GM19463 (cell line): ENCODE results near the gene TEDDM1.

Experiments
- ATAC-seq: cut with Tn5 transposase; IDR thresholded peaks from one replicate; pipeline ENCODE4 v1.9.1; 2021; ENCODE audit warnings: mild to moderate bottlenecking, moderate library complexity; ENCODE audit not compliant: unreplicated experiment

TEDDM1 gene

DNA sequence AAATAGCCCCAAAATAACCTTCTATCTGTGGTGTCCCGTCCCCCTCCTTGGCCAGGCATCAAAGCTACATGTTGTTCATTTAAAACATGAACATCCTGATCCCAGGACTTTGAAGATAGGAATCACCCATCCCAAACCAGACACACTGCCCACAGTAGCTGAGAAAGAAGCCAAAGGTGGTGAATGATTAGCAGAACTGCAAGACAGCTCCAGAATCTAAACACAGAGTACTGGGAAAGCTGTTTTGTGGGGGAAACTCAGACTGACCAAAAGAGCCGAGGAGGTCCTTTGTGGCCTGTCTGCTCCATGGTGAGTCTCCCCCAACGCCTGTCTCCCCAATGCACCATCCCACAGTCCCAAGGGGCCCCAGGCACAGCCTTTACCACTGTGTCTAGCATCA, 7.3 kb upstream of the TEDDM1 start:
- no peak for ATAC-seq

DNA sequence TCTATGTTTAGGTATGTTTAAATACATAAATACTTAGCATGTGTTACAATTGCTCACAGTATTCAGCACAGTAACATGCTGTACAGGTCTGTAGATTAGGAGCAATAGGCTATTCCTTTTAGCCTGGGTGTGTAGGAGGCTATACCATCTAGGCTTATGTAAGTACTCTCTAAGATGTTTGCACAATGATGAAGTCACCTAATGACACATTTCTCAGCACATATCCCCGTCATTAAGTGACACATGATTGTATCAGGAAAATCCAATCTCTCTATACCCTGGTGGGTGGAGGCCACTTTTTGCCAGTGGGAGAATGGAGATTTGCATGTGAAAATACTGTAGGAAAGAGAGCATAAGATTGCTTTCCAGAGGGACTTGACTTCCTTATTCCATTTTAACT, 5.5 kb upstream of the TEDDM1 start:
- no peak for ATAC-seq

DNA sequence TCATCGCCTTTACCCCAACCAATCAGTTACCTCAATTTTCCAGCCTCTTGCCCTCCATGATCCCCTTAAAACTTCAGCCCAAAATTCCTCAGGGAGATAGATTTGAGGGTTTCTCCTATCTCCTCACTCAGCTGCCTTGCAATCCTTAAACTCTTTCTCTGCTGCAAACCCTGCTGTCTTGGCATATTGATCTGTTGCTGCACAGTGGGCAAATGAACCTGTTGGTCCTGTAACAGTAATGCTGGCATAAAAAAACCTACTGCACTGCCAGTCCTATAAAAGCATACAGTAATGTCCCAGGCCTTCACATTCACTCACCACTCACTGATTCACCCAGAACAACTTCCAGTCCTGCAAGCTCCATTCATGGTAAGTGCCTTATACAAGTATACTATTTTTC, 5.1 kb upstream of the TEDDM1 start:
- no peak for ATAC-seq

DNA sequence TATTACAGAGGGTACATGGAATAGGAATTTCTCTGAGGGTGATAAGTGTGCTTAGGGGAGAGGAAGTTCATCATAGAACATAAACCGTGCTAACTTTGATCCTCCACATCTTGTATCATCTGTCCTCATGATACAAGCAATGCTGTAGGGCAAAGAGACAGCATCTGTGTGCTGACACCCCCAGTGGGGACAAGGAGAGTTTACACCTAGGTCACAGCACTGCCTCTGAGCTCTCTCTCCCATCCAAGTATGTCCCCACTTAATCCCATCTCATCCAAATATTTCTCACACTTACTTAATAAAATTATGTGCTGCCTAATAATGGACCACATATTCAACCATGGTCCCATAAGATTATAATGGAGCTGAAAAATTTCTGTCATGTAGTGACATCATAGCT, 4.3 kb upstream of the TEDDM1 start:
- ATAC-seq, result no peak

DNA sequence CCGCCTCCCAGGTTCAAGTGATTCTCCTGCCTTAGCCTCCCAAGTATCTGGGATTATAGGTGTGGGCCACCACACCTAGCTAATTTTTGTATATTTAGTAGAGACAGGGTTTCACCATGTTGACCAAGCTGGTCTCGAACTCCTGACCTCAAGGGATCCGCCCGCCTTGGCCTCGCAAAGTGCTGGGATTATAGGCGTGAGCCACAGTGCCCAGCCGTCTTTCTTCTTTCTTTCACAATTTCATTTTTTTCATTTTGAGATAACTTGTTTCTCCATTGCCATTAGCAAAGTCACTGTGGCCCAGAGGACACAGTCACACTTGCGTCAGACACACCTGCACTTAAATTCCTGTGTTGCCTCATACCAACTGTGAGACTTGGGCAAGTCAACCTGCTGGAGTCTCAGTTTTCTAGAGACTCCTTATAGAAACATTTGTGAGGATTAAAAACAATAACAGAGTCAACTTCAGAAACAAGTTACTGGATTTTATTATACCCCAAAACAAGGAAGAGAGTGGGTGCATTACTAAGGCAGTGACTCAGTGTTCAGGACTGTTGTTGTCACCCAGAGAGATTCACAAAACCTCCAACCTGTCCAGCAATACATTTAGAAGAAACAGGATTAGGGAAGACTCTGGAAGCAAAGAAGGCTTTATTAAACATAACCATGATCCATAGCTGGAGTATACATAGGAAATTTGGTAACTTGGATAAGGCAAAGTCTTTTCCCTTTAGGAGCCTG, 2.6 kb downstream of the TEDDM1 start:
- no peak for ATAC-seq

DNA sequence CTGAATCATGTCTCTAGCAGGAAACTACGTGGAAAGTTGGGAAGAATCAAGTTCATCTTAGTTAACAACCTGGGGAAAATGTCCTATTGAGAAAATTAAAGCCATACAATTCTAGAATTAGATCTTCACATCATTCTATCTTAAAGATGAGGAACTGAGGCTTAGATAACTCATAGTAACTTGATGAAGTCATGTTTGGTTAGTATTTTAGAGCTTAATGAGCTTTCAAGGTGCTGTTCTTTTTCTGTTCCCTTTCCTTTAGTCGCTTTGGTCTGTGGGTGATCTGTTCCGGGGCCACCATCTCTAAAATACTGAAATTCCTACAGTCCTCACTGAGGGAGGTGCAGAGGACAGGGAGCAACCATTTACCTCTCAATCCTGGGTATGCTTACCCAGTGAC, 4.6 kb downstream of the TEDDM1 start:
- ATAC-seq, result no peak

DNA sequence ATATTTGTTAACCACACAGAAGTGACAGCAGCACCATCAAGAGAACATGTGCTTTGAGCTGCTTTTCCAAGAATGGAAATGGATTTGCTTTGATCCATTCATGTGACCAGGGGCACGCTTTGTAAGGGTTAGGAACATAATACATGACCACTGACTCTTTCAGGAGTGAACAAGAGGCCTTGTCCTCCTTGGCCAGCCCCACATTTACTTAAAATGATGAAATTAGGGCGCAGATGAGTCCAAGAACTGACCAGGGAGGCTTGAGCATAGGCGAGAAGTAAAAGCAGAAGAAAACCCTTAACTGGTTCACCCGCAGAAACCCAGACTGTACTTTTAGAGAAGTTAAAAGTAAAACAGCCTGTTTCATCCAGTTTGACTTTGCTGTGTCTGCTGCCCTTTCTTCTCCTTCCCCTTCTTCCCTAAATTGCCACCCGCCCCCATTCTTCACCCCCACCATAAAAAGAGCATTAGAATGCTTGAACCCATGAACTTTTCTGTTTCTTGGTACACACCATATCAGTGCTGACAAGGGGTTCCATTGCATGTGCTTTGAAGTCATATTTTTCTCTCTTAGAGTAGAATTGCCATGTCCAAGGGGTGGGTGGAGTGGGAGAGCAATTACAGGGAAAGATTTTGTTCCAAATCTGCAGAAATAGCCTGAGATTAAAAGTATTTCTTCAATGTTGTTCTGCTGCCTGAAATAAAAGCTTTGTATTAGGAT, 6.3 kb downstream of the TEDDM1 start:
- no peak for ATAC-seq

DNA sequence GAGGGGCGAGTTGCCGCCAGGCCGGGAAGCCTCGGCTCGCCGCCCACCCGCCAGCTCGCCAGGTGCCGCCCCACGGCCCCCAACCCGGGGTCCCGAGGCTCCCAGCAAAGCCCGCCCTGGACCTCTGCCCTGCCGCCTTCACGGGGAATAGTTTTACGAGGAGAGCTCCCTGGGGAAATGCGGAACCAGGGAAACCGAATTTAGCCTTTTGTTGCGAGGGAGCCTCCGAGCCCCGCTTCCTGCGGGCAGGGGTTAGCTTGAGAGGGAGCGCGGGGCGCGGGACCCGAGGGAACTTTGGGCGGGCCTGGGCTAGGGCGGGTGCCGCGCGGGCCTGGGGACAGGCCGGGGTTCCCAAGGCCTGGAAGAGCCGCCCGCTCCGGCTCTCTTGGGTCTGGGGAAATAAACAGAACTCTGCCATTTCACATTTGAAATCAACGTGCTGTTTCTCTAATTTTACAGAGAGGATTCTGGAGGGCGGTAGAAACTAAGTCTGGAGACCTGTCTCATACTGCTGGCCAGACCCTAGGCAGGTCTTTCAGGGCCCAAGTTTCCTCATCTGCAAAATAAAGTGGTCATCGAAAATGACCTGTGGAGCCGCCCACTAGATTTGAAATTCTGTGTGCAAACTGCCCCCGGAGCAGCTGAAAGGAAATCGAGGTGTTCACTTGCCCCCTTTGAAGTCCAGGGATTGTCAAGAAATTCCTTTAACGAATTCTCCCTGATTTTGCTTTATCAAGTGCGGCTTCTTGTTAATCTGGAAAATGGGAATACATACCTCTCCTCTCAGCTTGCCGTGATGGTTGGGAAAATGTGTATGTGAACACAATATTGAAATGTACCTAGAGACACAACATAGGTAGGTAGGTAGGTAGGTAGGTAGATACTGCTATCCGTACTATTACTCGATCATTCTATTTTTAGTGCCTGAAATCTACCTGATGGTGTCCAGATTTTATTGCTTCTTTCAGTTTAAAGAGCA, 8.1 kb downstream of the TEDDM1 start:
- peak; percentile 1 for ATAC-seq

DNA sequence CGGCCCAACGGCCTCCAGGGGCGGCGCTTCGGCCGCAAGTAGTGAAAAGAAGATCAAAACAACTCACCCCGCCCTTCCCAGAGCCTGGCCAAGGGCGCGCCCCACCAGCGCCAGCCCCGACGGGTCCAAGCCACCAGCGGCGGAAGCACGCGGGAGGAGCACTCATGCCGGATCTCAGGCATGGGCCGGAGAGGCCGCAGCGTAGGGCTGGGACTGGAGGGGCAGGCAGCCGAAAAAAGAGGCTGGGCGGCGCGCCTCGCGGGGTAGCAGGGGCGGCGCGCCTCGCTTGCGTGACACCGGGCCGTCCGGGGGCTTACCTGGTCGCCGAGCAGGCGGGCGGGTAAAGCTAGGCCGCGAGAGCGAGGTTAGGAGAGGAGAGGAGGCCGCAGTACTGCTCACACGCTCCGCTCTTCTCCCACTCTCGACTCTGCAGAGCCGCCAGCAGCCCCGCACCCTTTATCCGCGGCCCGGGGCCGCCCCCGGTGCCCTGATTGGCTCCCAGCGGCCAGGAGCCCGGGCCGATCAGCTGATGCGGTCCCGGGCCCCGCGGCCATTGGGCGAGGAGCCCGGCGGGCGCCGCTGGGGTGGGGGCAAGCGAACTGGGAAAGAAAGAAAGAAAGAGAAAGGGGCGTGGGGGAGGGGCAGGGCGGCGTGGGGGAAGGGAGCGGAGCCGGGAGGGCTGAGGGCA, 9.0 kb downstream of the TEDDM1 start, which contains the start of gene GLUL:
Gene GLUL, minus strand, starts transcription at position 429 of the 688 bp plus-strand sequence. CDS start 3,053 bp downstream, outside the sequence.
- peak; percentile 66 for ATAC-seq

DNA sequence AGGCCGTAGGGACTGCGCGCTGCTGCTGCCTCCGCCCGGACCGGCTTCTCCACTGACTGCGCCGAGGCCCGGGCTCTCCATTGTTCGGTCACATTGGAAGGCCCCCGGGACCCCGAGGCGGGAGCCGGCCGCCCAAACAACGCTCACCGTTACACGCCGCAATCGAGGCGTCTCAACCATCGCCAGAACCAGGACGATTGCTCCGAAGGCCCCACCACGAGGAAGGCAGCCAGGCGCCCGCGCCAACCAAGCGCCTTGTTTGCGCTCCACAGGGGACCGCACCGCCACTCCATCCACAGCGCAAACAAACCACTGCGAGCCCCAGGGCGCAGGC, 9.5 kb downstream of the TEDDM1 start:
- ATAC-seq, result no peak

DNA sequence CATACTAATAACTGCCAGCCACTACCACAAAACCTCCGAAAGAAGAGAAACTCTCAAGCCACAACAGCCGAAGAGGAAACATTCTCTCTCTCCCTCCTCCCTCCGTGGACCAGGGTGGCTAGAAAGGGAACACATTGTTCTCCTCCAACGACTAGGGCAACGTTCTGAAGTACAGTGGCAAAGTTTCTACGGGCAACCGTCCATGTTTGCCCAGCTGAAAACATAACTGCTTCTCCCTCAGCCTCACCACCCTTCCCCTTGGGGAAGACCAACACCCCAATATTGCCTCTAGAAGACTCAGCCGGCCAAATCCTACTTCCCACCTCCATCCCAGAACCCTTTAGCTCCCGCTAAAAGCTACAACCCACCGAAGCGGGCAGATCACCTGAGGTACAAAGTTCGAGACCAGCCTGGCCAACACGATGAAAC, 10.8 kb downstream of the TEDDM1 start:
- ATAC-seq, result no peak

DNA sequence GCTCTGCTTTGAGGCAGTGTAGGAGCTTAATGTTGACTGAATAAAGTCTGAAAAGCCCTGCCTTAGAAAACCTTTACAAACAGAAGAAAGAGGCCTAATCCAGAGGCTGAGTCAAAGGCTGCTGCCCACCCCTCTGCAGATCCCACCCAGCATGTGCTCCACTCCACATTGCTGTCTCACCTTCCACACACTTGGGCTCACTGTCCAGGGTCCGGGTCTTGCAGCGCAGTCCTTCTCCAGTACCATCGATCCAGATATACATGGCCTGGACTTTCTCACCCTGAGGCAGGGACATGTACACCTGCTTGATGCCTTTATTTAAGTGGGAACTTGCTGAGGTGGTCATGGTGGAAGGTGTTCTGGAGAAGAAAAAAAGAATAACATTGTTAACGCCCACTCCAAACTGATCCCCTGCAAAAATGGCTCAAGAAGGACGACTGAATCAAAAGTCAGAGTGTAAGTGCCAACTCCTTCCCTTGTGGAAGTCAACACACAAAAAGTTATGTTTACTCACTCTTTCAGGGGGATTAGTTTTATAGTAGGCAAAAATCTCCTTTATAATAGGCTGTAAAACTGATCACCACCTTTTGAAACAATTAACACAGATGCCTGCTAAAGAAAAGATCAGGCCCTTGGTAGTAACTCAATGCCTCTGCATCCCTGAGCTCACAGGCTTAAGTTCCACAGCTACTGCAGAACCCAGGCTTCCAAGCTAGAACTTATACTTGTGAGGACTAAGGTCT, 11.9 kb downstream of the TEDDM1 start:
- no peak for ATAC-seq

DNA sequence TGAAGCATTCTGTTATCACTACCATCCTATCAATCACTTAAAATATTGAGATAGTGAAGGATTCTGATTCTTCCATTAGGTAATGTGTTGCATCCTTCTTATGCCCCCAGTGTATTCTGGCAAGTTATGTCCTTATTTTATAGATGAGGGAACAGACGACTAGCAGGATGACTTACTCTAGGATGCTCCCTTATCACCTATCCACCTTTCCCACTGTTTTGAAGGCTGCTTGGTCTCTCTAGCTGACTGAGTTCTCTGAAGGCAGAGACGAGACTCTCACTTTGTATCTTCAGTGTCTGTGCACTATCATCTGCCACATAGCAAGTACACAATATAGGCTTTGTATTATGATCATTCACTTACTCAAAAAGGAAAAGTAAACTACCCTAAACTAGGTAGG, 12.9 kb downstream of the TEDDM1 start:
- ATAC-seq, result no peak

DNA sequence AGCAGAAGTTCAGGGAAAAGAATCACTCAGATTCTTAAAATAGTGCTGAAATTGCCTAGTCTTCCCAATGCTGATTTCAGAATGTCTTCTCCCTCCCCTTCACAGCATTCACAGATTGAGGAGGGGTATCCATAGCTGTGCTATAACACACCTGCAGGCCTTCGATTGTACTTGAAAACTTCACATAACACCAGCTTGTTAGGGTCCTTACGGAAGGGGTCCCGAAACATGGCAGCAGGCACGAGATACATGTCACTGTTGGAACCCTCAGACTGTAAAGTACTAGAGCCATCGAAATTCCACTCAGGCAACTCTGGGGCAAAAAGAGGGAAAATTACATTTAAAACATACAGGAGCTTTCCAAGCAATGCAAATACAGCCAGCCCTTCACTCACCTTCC, 13.5 kb downstream of the TEDDM1 start:
- ATAC-seq, result no peak

DNA sequence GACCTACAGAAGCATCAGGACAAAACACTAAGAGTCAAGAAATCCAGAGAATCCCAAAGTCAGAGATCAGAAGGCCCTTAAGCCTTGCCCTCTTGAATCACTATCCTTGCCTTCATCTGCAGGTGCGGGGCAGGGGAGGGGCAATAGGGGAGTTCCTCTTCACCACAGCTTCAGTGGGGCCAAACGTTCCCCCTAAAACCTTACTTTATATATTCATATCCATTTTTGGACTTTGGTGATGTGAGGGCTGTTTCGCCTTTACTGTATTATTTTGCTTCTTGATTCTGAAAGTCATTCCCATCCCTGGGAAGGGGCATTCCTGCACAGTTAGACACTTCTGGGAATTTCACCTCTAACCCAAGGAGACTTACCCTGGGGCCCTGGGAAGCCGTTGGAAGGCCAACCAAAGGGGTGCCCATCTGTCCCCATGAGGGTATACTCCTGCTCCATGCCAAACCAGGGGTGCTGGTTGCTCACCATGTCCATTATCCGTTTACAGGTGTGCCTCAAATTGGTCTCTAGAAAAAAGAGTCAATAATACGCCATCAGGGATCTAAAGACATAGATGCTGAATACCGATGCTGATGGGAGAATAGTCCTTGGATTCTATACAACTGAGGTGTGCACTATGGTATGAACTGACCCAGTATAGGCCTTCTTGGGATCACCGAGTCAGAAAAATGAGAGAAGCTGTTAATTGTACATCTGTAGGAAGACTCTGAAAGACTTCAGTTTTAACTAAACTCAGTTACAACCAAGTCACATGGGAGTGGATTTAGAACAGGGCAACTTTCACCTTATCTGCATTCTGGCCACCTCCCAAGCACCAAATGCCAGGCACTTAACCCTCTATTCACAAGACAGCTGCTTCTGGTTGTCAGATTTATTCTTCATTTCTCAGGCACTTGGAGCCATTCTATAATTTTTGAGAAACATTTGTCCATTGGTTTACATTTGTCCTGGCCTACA, 14.3 kb downstream of the TEDDM1 start:
- no peak for ATAC-seq

DNA sequence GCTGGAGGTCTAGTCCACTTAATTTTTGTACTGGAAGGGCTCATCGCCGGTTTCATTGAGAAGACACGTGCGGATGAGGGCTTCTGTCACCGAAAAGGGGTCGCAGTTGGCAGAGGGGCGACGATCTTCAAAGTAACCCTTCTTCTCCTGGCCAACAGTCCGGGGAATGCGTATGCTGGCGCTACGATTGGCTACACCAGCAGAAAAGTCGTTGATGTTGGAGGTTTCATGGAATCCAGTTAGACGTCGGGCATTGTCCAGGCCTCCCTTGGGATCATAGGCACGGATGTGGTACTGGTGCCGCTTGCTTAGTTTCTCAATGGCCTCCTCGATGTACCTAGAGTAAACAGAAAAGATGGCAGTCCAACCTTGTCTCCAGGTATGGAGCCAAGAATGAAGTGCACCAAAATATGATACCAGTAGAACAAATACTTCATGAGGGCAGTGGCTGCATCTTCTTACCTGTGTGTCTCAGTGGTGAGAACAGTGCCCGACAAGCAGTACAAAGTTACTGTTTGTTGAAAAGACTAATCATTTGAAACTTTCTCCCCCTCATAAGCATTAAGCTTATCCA, 16.0 kb downstream of the TEDDM1 start:
- no peak for ATAC-seq

DNA sequence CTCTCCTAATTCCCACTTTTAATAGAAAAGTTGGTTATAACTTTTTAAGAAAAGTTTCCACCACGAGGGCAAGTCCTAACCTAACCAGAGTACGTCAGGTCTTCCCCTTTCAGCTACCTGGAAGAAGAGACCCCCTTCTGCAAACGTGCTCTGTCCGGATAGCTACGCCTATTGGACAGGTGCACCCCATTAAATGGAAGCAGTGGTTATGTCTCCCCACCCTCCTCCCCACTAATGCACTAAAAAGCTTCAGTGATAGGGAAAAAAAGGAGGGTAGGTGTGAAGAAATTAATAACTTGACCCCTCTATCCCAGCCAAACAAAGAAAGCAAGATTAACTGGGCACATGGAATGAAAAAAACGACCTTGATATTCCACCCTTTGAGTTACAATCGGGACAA, 16.5 kb downstream of the TEDDM1 start:
- no peak for ATAC-seq

DNA sequence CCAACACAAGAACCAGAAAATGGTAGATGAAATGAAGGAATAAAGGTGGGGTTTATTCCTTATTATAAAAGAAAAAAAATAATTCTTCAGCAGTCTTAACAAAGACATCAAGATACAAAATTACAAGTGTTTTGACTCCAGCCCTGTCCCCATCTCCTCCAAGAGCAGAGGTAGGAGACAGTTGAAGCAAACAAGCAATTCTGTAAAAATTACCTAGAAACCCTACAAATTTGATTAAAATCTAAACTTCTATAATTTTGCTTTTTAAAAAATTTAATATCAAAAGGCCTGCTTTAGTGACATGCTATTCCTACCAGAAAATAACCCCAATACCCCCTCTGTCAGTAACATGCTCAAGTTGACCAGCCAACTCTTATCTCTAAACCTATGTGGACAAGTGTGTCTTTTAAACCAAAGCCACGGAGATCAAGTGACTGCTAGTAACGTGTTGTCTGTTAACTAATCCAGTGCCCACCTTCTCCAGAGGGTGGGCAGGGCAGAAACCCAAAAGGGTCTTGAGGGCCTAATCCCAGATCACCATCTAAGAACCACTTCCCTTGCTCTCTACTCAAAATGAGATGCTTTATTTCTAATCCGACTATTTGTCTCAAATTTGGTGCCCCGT, 17.3 kb downstream of the TEDDM1 start:
- no peak for ATAC-seq
